GM19025 (cell line): ENCODE measurements around the gene SRGAP1.

Experiments
- ATAC-seq: cut with Tn5 transposase; IDR thresholded peaks from one replicate; pipeline ENCODE4 v1.9.1; 2021; ENCODE audit warnings: mild to moderate bottlenecking, low read depth, moderate library complexity; ENCODE audit not compliant: unreplicated experiment

Gene SRGAP1

GRCh38 chr12:63900922-63901793, 56.7 kb downstream of the SRGAP1 start:
- no peak for ATAC-seq

- ATAC-seq = no peak
These were observed 60.2 kb downstream of the SRGAP1 start for GRCh38 chr12:63904653-63905052.

GRCh38 chr12:63905544-63905943, 61.0 kb downstream of the SRGAP1 start:
- no peak for ATAC-seq

- ATAC-seq = no peak
These were observed 62.4 kb downstream of the SRGAP1 start for GRCh38 chr12:63906876-63907275.

GRCh38 chr12:63907561-63907960, 63.1 kb downstream of the SRGAP1 start:
- no peak for ATAC-seq

GRCh38 chr12:63909746-63910145, 65.2 kb downstream of the SRGAP1 start:
- ATAC-seq = no peak

GRCh38 chr12:63911341-63911740, 66.8 kb downstream of the SRGAP1 start:
- ATAC-seq = no peak

GRCh38 chr12:63912651-63913050, 68.2 kb downstream of the SRGAP1 start:
- ATAC-seq = no peak

- no peak for ATAC-seq
These were observed 69.4 kb downstream of the SRGAP1 start for GRCh38 chr12:63913929-63914328.

- ATAC-seq = no peak
These were observed 70.8 kb downstream of the SRGAP1 start for GRCh38 chr12:63915105-63915800.

- ATAC-seq = no peak
These were observed 72.3 kb downstream of the SRGAP1 start for GRCh38 chr12:63916561-63917476.

- no peak for ATAC-seq
These were observed 73.0 kb downstream of the SRGAP1 start for GRCh38 chr12:63917477-63917862.

- peak; percentile 54 for ATAC-seq
These were observed 73.6 kb downstream of the SRGAP1 start for GRCh38 chr12:63917864-63918799.

- no peak for ATAC-seq
These were observed 74.3 kb downstream of the SRGAP1 start for GRCh38 chr12:63918800-63919300.

GRCh38 chr12:63919756-63920155, 75.3 kb downstream of the SRGAP1 start:
- no peak for ATAC-seq

GRCh38 chr12:63921157-63921556, 76.7 kb downstream of the SRGAP1 start:
- ATAC-seq = no peak

GRCh38 chr12:63922474-63922873, 78.0 kb downstream of the SRGAP1 start:
- no peak for ATAC-seq

GRCh38 chr12:63924781-63925180, 80.3 kb downstream of the SRGAP1 start:
- ATAC-seq = no peak

- ATAC-seq = no peak
These were observed 83.0 kb downstream of the SRGAP1 start for GRCh38 chr12:63927511-63927910.

- ATAC-seq = no peak
These were observed 83.8 kb downstream of the SRGAP1 start for GRCh38 chr12:63928305-63928704.
